MCF 10A (cell line): ENCODE measurements around the gene EFCAB10. TPM values are rescaled to one million over a fixed set of nuclear protein-coding genes. Genes with fewer than 3 reads are reported as not detected.
A peak's percentile ranks its signal among the peaks of the same experiment; 100 is the strongest.

Source experiments
- Bru-seq: library from RNA; stranded (reverse); fragments of 400-500 nt; gene quantifications from one replicate; lab custom pipeline; 2021; lab: Mats Ljungman, UMichigan
- BruChase-seq, 2 experiments: library from RNA; stranded (reverse); fragments of 400-500 nt; gene quantifications; one replicate each; lab custom pipeline; 2021; lab: Mats Ljungman, UMichigan
- BruUV-seq: library from RNA; stranded (reverse); fragments of 400-500 nt; replicated peaks from 2 replicates; lab custom pipeline; 2021; lab: Mats Ljungman, UMichigan
- CTCF ChIA-PET: fragments of 300-600 bp; sonication (Branson Sonifier 250); formaldehyde crosslinking; extraction: SDS; loops from one replicate; lab custom pipeline; 2021; ENCODE audit warnings: antibody characterized with exemption, inconsistent platforms; lab: Yijun Ruan, JAX
- POLR2A ChIA-PET: fragments of 300-600, 350-650 bp; sonication (Branson Sonifier 250); formaldehyde crosslinking; extraction: SDS; loops from one replicate; lab custom pipeline; 2020; ENCODE audit warnings: antibody characterized with exemption, inconsistent platforms; lab: Yijun Ruan, JAX
- DNase-seq: peaks from one replicate; pipeline ENCODE4 v3.0.0-alpha.2; 2018; ENCODE audit not compliant: unreplicated experiment
- H3K27ac Mint-ChIP-seq: one replicate; pipeline ENCODE4 v1.8.0; 2022; ENCODE audit warnings: mild to moderate bottlenecking, low read depth, mixed read lengths; ENCODE audit not compliant: unreplicated experiment
- H3K27me3 Mint-ChIP-seq: one replicate; pipeline ENCODE4 v1.8.0; 2022; ENCODE audit warnings: mixed read lengths; ENCODE audit not compliant: insufficient read depth, unreplicated experiment
- H3K36me3 Mint-ChIP-seq: one replicate; pipeline ENCODE4 v1.8.0; 2022; ENCODE audit warnings: mild to moderate bottlenecking, moderate library complexity, mixed read lengths; ENCODE audit not compliant: insufficient read depth, unreplicated experiment
- H3K4me1 Mint-ChIP-seq: one replicate; pipeline ENCODE4 v1.8.0; 2022; ENCODE audit warnings: mixed read lengths; ENCODE audit not compliant: insufficient read depth, unreplicated experiment
- H3K4me3 Mint-ChIP-seq: one replicate; pipeline ENCODE4 v1.8.0; 2022; ENCODE audit warnings: mild to moderate bottlenecking, moderate library complexity, mixed read lengths; ENCODE audit not compliant: unreplicated experiment
- H3K9me3 Mint-ChIP-seq: one replicate; pipeline ENCODE4 v1.8.0; 2022; ENCODE audit warnings: mixed read lengths; ENCODE audit not compliant: unreplicated experiment
- CTCF ChIP-seq: fragments of 200-600 bp; IDR thresholded peaks from one replicate; pipeline ENCODE4 v1.8.0; 2022; ENCODE audit warnings: antibody characterized with exemption, mild to moderate bottlenecking; ENCODE audit not compliant: unreplicated experiment
- intact Hi-C: fragments of 100-400 bp; cut with micrococcal nuclease; formaldehyde crosslinking; loops from 2 replicates; pipeline ENCODE4 v1.14.1; 2022
- long read RNA-seq: library from polyadenylated mRNA; stranded (forward); transcript quantifications from one replicate; pipeline ENCODE4 v2.0.0, GENCODE V29; 2022
- total RNA-seq: library from RNA; stranded (reverse); gene quantifications from 2 replicates; pipeline ENCODE4 v1.2.3, GENCODE V29; 2022

Gene EFCAB10
- not detected in 2 replicates for total RNA-seq
- percentile 23 among the genes with signal in this experiment for Bru-seq, nascent RNA
- percentile 37 among the genes with signal in this experiment for BruChase-seq, experiment 1, labeled RNA remaining after a 6-hour chase
- BruChase-seq, experiment 2, labeled RNA remaining after a 2-hour chase, result percentile 29 among the genes with signal in this experiment
- long read RNA-seq, result 0 reads

- no peak for DNase-seq
- H3K4me1 Mint-ChIP-seq, result no peaks in the 10 kb centered on the region
- no TSS peak for BruUV-seq
- no peak within 1 kb of the TSS for H3K4me3 Mint-ChIP-seq
- TF ChIP-seq CTCF, result no peak
- no peaks in the 10 kb centered on the region for H3K36me3 Mint-ChIP-seq
- peaks cover 9% of the 10 kb centered on the region for H3K9me3 Mint-ChIP-seq
- intact Hi-C loops, result no loop called here
- no peaks in the 10 kb centered on the region for H3K27me3 Mint-ChIP-seq
- no peak within 1 kb of the TSS for H3K27ac Mint-ChIP-seq
- ChIA-PET POLR2A (no interaction called here), CTCF (interaction anchor here (0.6 kb wide), 3 partner anchors 14 to 396 kb away, joined by 3 to 4 read pairs (median 3); no protein-coding TSS in a partner anchor)
Observed at GRCh38 chr7:105581066-105581811, at the start of gene EFCAB10. Gene EFCAB10 (minus strand): TSS chr7:105581493. CDS start chr7:105581463, 30 bp downstream.

- Mint-ChIP-seq H3K4me3 (no peak overlapping the region), H3K9me3 (peaks cover 10% of the 10 kb centered on the region), H3K4me1 (no peaks in the 10 kb centered on the region), H3K27ac (no peak overlapping the region), H3K27me3 (no peaks in the 10 kb centered on the region), H3K36me3 (peaks cover 27% of the 10 kb centered on the region)
- intact Hi-C loops, result no loop called here
- DNase-seq, result no peak
- BruUV-seq, result no TSS peak
- no peak for TF ChIP-seq CTCF
- ChIA-PET POLR2A (no interaction called here), CTCF (no interaction called here)
Observed at GRCh38 chr7:105625986-105626385, 44.7 kb upstream of the EFCAB10 start.

GRCh38 chr7:105623906-105624305 lies 42.6 kb upstream of the EFCAB10 start:
- peaks cover 27% of the 10 kb centered on the region for H3K36me3 Mint-ChIP-seq
- H3K4me1 Mint-ChIP-seq, result no peaks in the 10 kb centered on the region
- H3K27me3 Mint-ChIP-seq, result no peaks in the 10 kb centered on the region
- intact Hi-C loops, result no loop called here
- BruUV-seq, result no TSS peak
- H3K9me3 Mint-ChIP-seq, result peaks cover 10% of the 10 kb centered on the region
- TF ChIP-seq CTCF, result no peak
- no peak overlapping the region for H3K4me3 Mint-ChIP-seq
- ChIA-PET CTCF (no interaction called here), POLR2A (no interaction called here)
- DNase-seq, result no peak
- no peak overlapping the region for H3K27ac Mint-ChIP-seq

GRCh38 chr7:105623378-105623777 lies 42.1 kb upstream of the EFCAB10 start:
- TF ChIP-seq CTCF, result no peak
- no TSS peak for BruUV-seq
- POLR2A ChIA-PET, result no interaction called here
- no peaks in the 10 kb centered on the region for H3K4me1 Mint-ChIP-seq
- no peak overlapping the region for H3K4me3 Mint-ChIP-seq
- H3K9me3 Mint-ChIP-seq, result peaks cover 10% of the 10 kb centered on the region
- CTCF ChIA-PET, result interaction anchor here (0.5 kb wide), 1 partner anchor 36 kb away, joined by 3 read pairs; no protein-coding TSS in a partner anchor
- no peak for DNase-seq
- H3K27ac Mint-ChIP-seq, result no peak overlapping the region
- H3K27me3 Mint-ChIP-seq, result no peaks in the 10 kb centered on the region
- peaks cover 27% of the 10 kb centered on the region for H3K36me3 Mint-ChIP-seq
- intact Hi-C loops, result no loop called here
